ENCODE results near the gene CLCN3. TPM values are rescaled to one million over a fixed set of nuclear protein-coding genes. Genes with fewer than 3 reads are reported as not detected.

Gene CLCN3
- total and polyA plus RNA-seq, 2 of the 13 experiments (the other 11 are each of a cell fraction or from before 2014, with no cell fraction given) = 13.6 to 23.7 TPM

GRCh38 chr4:169659716-169660670, 39.6 kb downstream of the CLCN3 start (continued):
- TF ChIP-seq AKNA (CRISPR knock-in tag; IDR thresholded peaks at IDR 0.05; ENCODE audit: borderline replicate concordance) (no peak), ATF2 (CRISPR knock-in tag; IDR thresholded peaks at IDR 0.05) (peak; percentile 79), JUN (CRISPR knock-in tag; IDR thresholded peaks at IDR 0.05) (no peak), ZC3H4 (CRISPR knock-in tag; IDR thresholded peaks at IDR 0.05; ENCODE audit: borderline replicate concordance) (no peak), ZNF879 (CRISPR knock-in tag; IDR thresholded peaks at IDR 0.05) (no peak), ATF4 (CRISPR knock-in tag; IDR thresholded peaks at IDR 0.05) (peak in 1 of 2 experiments; percentile 92; a peak in 2 of 4 replicates), PRDM4 (CRISPR knock-in tag; IDR thresholded peaks at IDR 0.05; ENCODE audit: borderline replicate concordance) (no peak), MTA3 (CRISPR knock-in tag; IDR thresholded peaks at IDR 0.05) (no peak), ZNF800 (CRISPR knock-in tag; IDR thresholded peaks at IDR 0.05) (peak; percentile 20; the same call in 1 of the 2 replicates), PHF21A (CRISPR knock-in tag; IDR thresholded peaks at IDR 0.05) (0 out of 2 replicates have a peak, but pooled peaks have one; percentile 25), MEIS2 (CRISPR knock-in tag; IDR thresholded peaks at IDR 0.05) (no peak), GPBP1L1 (CRISPR knock-in tag; IDR thresholded peaks at IDR 0.05) (no peak), FLYWCH1 (CRISPR knock-in tag; IDR thresholded peaks at IDR 0.05) (no peak), ZNF510 (CRISPR knock-in tag; IDR thresholded peaks at IDR 0.05; ENCODE audit: low read depth) (no peak)

Data from HepG2 (cell line).